Middle frontal gyrus (tissue), 1 donor: ENCODE measurements around the gene RNF4.

ENCODE experiments used
- DNase-seq: peaks from one replicate; pipeline ENCODE4 v3.0.0-alpha.2; 2015; ENCODE audit warnings: low spot score; ENCODE audit errors: extremely low spot score

Gene RNF4

GRCh38 chr4:2437475-2438215 is 31.3 kb upstream of the RNF4 start:
- no peak for DNase-seq

GRCh38 chr4:2438822-2439718 is 29.8 kb upstream of the RNF4 start:
- DNase-seq: no peak

GRCh38 chr4:2441393-2442174 is 27.3 kb upstream of the RNF4 start:
- DNase-seq: no peak

- DNase-seq: no peak
Measured at GRCh38 chr4:2442175-2442993, 26.5 kb upstream of the RNF4 start.

- no peak for DNase-seq
Measured at GRCh38 chr4:2443061-2443730, 25.7 kb upstream of the RNF4 start.

- no peak for DNase-seq
Measured at GRCh38 chr4:2443956-2444740, 24.8 kb upstream of the RNF4 start.

GRCh38 chr4:2445130-2445529 is 23.8 kb upstream of the RNF4 start:
- DNase-seq: no peak

GRCh38 chr4:2445571-2445970 is 23.3 kb upstream of the RNF4 start:
- DNase-seq: no peak

- no peak for DNase-seq
Measured at GRCh38 chr4:2446656-2447564, 22.0 kb upstream of the RNF4 start.

GRCh38 chr4:2448589-2448988 is 20.3 kb upstream of the RNF4 start:
- DNase-seq: no peak

- no peak for DNase-seq
Measured at GRCh38 chr4:2449051-2449450, 19.9 kb upstream of the RNF4 start.

GRCh38 chr4:2449511-2450392 is 19.2 kb upstream of the RNF4 start:
- no peak for DNase-seq

GRCh38 chr4:2450394-2451035 is 18.4 kb upstream of the RNF4 start:
- no peak for DNase-seq

GRCh38 chr4:2451036-2451520 is 17.8 kb upstream of the RNF4 start:
- no peak for DNase-seq

- DNase-seq: no peak
Measured at GRCh38 chr4:2451821-2452785, 16.8 kb upstream of the RNF4 start.
